K562 (cell line): ENCODE data around the gene CDC45. TPM values are rescaled to one million over a fixed set of nuclear protein-coding genes. Genes with fewer than 3 reads are reported as not detected.
A peak's percentile ranks its signal among the peaks of the same experiment; 100 is the strongest.

Source experiments
- ATAC-seq: fragments of 200-7000 bp; cut with Tn5 transposase; 3 replicates; pipeline ENCODE4 v1.9.1; 2020; ENCODE audit warnings: moderate library complexity
- BruUV-seq: library from RNA; stranded (reverse); fragments of 400-500 nt; replicated peaks from 2 replicates; lab custom pipeline; 2021; lab: Mats Ljungman, UMichigan
- CTCF ChIA-PET: fragments of 300-600 bp; formaldehyde crosslinking; extraction: SDS; loops from one replicate; lab custom pipeline; 2021; ENCODE audit warnings: low intra/inter-chr PET ratio; lab: Yijun Ruan, JAX
- POLR2A ChIA-PET: fragments of 300-600, 350-650 bp; sonication (Branson Sonifier 250); formaldehyde crosslinking; extraction: SDS; loops from one replicate; lab custom pipeline; 2021; ENCODE audit warnings: antibody characterized with exemption, inconsistent platforms; lab: Yijun Ruan, JAX
- DNase-seq, 4 experiments: peaks; one replicate each; pipeline versions ENCODE4 v3.0.0 to v3.0.0-alpha.2; 2011 to 2018; ENCODE audit warnings: low spot score in 3 of 4, mixed read lengths in 3 of 4; ENCODE audit errors: extremely low read depth in 1 of 4
- FAIRE-seq: peaks from 2 replicates; lab custom pipeline; 2011; peaks lifted over from hg19 to GRCh38; lab: Jason Lieb, UNC
- H2AFZ ChIP-seq: 2 replicates; pipeline ENCODE4 v1.6.0; 2011; ENCODE audit warnings: low read depth, low read length, control low read depth, inconsistent platforms
- H3K27ac ChIP-seq: fragments of 200-600 bp; 3 replicates; pipeline ENCODE4 v1.8.0; 2011; ENCODE audit warnings: low read depth, mild to moderate bottlenecking, control low read depth, inconsistent platforms, low read length, moderate library complexity, mixed read lengths; ENCODE audit errors: extremely low read depth
- H3K27me3 ChIP-seq, 2 experiments: fragments of 300-600 bp in 1 of 2; 2 replicates in 1 of 2; 3 replicates in 1 of 2; pipeline versions ENCODE4 v1.6.0 to v1.8.0; 2011; ENCODE audit warnings: inconsistent platforms in 2 of 2, low read length in 2 of 2, mild to moderate bottlenecking in 1 of 2, mixed read lengths in 1 of 2, moderate library complexity in 1 of 2; ENCODE audit not compliant: control insufficient read depth in 2 of 2, insufficient read depth in 2 of 2
- H3K36me3 ChIP-seq: fragments of 300-600 bp; 3 replicates; pipeline ENCODE4 v1.8.0; 2011; ENCODE audit warnings: mild to moderate bottlenecking, low read length, inconsistent platforms; ENCODE audit not compliant: control insufficient read depth, insufficient read depth
- H3K4me1 ChIP-seq, 2 experiments: fragments of 200-600 bp in 1 of 2; replicated peaks in 1 of 2; 2 replicates in 1 of 2; 3 replicates in 1 of 2; pipeline versions ENCODE4 v1.5.1 to v1.8.0; 2011; ENCODE audit warnings: inconsistent platforms in 2 of 2, low read length in 2 of 2, mild to moderate bottlenecking in 1 of 2, mixed read lengths in 1 of 2, moderate library complexity in 1 of 2; ENCODE audit not compliant: control insufficient read depth in 2 of 2, insufficient read depth in 2 of 2
- H3K4me2 ChIP-seq: 2 replicates; pipeline ENCODE4 v1.6.1; 2011; ENCODE audit warnings: low read length, control low read depth, inconsistent platforms, mixed read lengths; ENCODE audit not compliant: insufficient read depth
- H3K4me3 ChIP-seq: fragments of 200-600 bp; sonication (generic), shearing (Covaris generic); 2 replicates; pipeline ENCODE4 v1.5.1; 2016; ENCODE audit warnings: control low read depth, inconsistent platforms
- H3K79me2 ChIP-seq: fragments of 200-600 bp; 3 replicates; pipeline ENCODE4 v1.8.0; 2011; ENCODE audit warnings: low read length, inconsistent platforms; ENCODE audit not compliant: control insufficient read depth, insufficient read depth
- H3K9ac ChIP-seq, 2 experiments: 2 replicates each; pipeline versions ENCODE4 v1.6.0 to v1.6.1; 2011; ENCODE audit warnings: low read depth in 2 of 2, low read length in 2 of 2, control low read depth in 1 of 2, inconsistent platforms in 1 of 2, mild to moderate bottlenecking in 1 of 2, mixed read lengths in 1 of 2; ENCODE audit not compliant: insufficient read depth in 1 of 2
- H3K9me1 ChIP-seq: one replicate; pipeline ENCODE4 v1.6.0; 2011; ENCODE audit warnings: inconsistent platforms, mild to moderate bottlenecking, low read length, moderate library complexity; ENCODE audit not compliant: control insufficient read depth, insufficient read depth
- H3K9me3 ChIP-seq: replicated peaks from 2 replicates; pipeline ENCODE4 v1.5.1; 2011; ENCODE audit warnings: low read depth, low read length, inconsistent platforms; ENCODE audit not compliant: control insufficient read depth, insufficient read depth
- H4K20me1 ChIP-seq: replicated peaks from 2 replicates; pipeline ENCODE4 v1.6.1; 2011; ENCODE audit warnings: low read length, inconsistent platforms, mixed read lengths; ENCODE audit not compliant: control insufficient read depth, insufficient read depth
- BRD9 ChIP-seq: fragments of 450-650 bp; IDR thresholded peaks from 2 replicates; pipeline ENCODE4 v1.6.1; 2018; ENCODE audit warnings: low read depth; ENCODE audit not compliant: partially characterized antibody
- CTCFL ChIP-seq: IDR thresholded peaks from 2 replicates; pipeline ENCODE4 v1.6.1; 2011; ENCODE audit warnings: borderline replicate concordance, low read depth, mild to moderate bottlenecking, moderate library complexity, low read length; ENCODE audit not compliant: insufficient read depth, poor library complexity, severe bottlenecking
- DEAF1 ChIP-seq: fragments of 450-650 bp; formaldehyde crosslinking; IDR thresholded peaks from 2 replicates; pipeline ENCODE4 v1.4.0; 2020; ENCODE audit warnings: mild to moderate bottlenecking, moderate library complexity
- HDGF ChIP-seq: fragments of 450-650 bp; IDR thresholded peaks from 2 replicates; pipeline ENCODE4 v1.6.1; 2016
- KAT7 ChIP-seq: sonication (generic); formaldehyde crosslinking; IDR thresholded peaks from 2 replicates; pipeline ENCODE4 v1.8.0; 2022; ENCODE audit warnings: missing genetic modification reagents, mild to moderate bottlenecking, borderline replicate concordance
- NFXL1 ChIP-seq: fragments of 450-650 bp; formaldehyde crosslinking; IDR thresholded peaks from 2 replicates; pipeline ENCODE4 v1.4.0; 2021; ENCODE audit warnings: mild to moderate bottlenecking
- NR4A1 ChIP-seq, 2 experiments: fragments of 250-450 bp in 1 of 2; fragments of 450-650 bp in 1 of 2; sonication (Bioruptor Pico) in 1 of 2; IDR thresholded peaks; 2 replicates each; pipeline versions ENCODE4 v1.4.0 to v1.6.1; 2016 to 2020; ENCODE audit warnings: mild to moderate bottlenecking in 2 of 2, missing compliant biosample characterization in 1 of 2, missing genetic modification characterization in 1 of 2, moderate library complexity in 1 of 2
- SETDB1 ChIP-seq: IDR thresholded peaks from one replicate; pipeline ENCODE4 v1.6.1; 2012; ENCODE audit warnings: low read length, control low read depth, inconsistent platforms
- STAT5B ChIP-seq: fragments of 250-450 bp; sonication (Bioruptor Pico); IDR thresholded peaks from 2 replicates; pipeline ENCODE4 v1.8.0; 2021; ENCODE audit warnings: mild to moderate bottlenecking, inconsistent platforms
- TCF15 ChIP-seq: fragments of 250-450 bp; sonication (Bioruptor Pico); IDR thresholded peaks from 2 replicates; pipeline ENCODE4 v1.8.0; 2022; ENCODE audit warnings: moderate library complexity, mild to moderate bottlenecking, inconsistent platforms
- ZFP1 ChIP-seq: fragments of 450-650 bp; formaldehyde crosslinking; IDR thresholded peaks from 2 replicates; pipeline ENCODE4 v1.4.0; 2020; ENCODE audit warnings: mild to moderate bottlenecking, mixed read lengths
- ZFP30 ChIP-seq: fragments of 250-450 bp; sonication (Bioruptor Pico); IDR thresholded peaks from 2 replicates; pipeline ENCODE4 v1.8.0; 2022; ENCODE audit warnings: moderate library complexity, mild to moderate bottlenecking, inconsistent platforms, borderline replicate concordance
- ZKSCAN3 ChIP-seq: fragments of 250-450 bp; sonication (Bioruptor Pico); IDR thresholded peaks from 2 replicates; pipeline ENCODE4 v1.4.0; 2020
- ZNF280B ChIP-seq: fragments of 250-450 bp; sonication (Bioruptor Pico); IDR thresholded peaks from 2 replicates; pipeline ENCODE4 v1.5.1; 2021; ENCODE audit warnings: mild to moderate bottlenecking
- ZNF764 ChIP-seq: fragments of 250-450 bp; sonication (Bioruptor Pico); IDR thresholded peaks from 2 replicates; pipeline ENCODE4 v1.4.0; 2020; ENCODE audit warnings: low read depth, mild to moderate bottlenecking, moderate library complexity
- WGBS: fragments of 100-300 bp; shearing (Covaris generic); methylation state at CpG from one replicate; pipeline ENCODE4 v1.1.6; 2016; ENCODE audit warnings: low coverage, mixed read lengths; ENCODE audit not compliant: insufficient coverage; ENCODE audit errors: missing lambda C conversion rate; 5-methylcytosine and 5-hydroxymethylcytosine counted together
- in situ Hi-C: fragments of 300-500 bp; cut with MboI; formaldehyde crosslinking; loops from 4 replicates; pipeline ENCODE4 v1.15.0; 2018; ENCODE audit warnings: inconsistent platforms, mixed read lengths
- intact Hi-C: fragments of 100-400 bp; cut with micrococcal nuclease; formaldehyde crosslinking; loops from 2 replicates; pipeline ENCODE4 v1.14.2; 2022
- polyA plus RNA-seq, 8 experiments: library from polyadenylated mRNA; depleted of rRNA in 4 of 8; stranded (reverse) in 5 of 8; unstranded in 3 of 8; fragments of >200 nt; fragmentation: Nextera tagmentation in 2 of 8; fragmentation: Illumina TruSeq in 1 of 8; extraction: Ambion mirVana in 2 of 8; extraction: Trizol in 1 of 8; gene quantifications; 2 replicates each; pipeline versions ENCODE4 v1.2.1 to v1.2.3, GENCODE V29; 2011 to 2014; ENCODE audit warnings: inconsistent platforms in 1 of 8, missing spikeins in 1 of 8
- total RNA-seq, 7 experiments: library from RNA; depleted of rRNA in 6 of 7; stranded (reverse); fragments of >200 nt in 6 of 7; fragmentation: Illumina TruSeq in 2 of 7; extraction: Trizol in 2 of 7; gene quantifications; 2 replicates each; pipeline versions ENCODE4 v1.2.1 to v1.2.3, GENCODE V29; 2011 to 2021; ENCODE audit warnings: low replicate concordance in 1 of 7

The CDC45 gene
- total and polyA plus RNA-seq, 9 of the 15 experiments (the other 6 are each of a cell fraction or from before 2014, with no cell fraction given), result 251 to 580 (median 410) TPM

- H3K4me1 ChIP-seq, result peaks cover 18 to 31% of the 10 kb centered on the region in 2 experiments
- H4K20me1 ChIP-seq, result 0 out of 2 replicates have a peak, but pooled peaks cover 8% of the 10 kb centered on the region
- H2AFZ ChIP-seq, result no peak overlapping the region
- intact Hi-C loops, result no loop called here
- H3K9me1 ChIP-seq, result no peaks in the 10 kb centered on the region
- H3K27ac ChIP-seq, result no peak overlapping the region; the same call in 2 of the 3 replicates
- 87% methylated on average over 8 of the region's 8 CpGs for WGBS
- H3K27me3 ChIP-seq, result no peaks in the 10 kb centered on the region
- peaks cover 86% of the 10 kb centered on the region for H3K36me3 ChIP-seq
- FAIRE-seq (no peak), DNase-seq (no peak), ATAC-seq (no peak)
- no peak overlapping the region for H3K4me2 ChIP-seq
- in situ Hi-C loops, result no loop called here
- ChIA-PET CTCF (no interaction called here), POLR2A (interaction anchor here (0.7 to 11.7 kb wide), 13 partner anchors 8 to 576 kb away, joined by 3 to 284 read pairs (median 6); partner anchors contain the start of genes CDC45, HIRA and MRPL40)
- peaks cover 28% of the 10 kb centered on the region for H3K79me2 ChIP-seq
- H3K9ac ChIP-seq, result no peak overlapping the region
- no peaks in the 10 kb centered on the region for H3K9me3 ChIP-seq
- H3K4me3 ChIP-seq, result no peak overlapping the region
- no TSS peak for BruUV-seq
- TF ChIP-seq DEAF1 (no peak), ZKSCAN3 (peak; percentile 24; the same call in 1 of the 2 replicates), NFXL1 (CRISPR knock-in tag) (0 out of 2 replicates have a peak, but pooled peaks have one; percentile 45), NR4A1 (CRISPR knock-in tag; IDR thresholded peaks at IDR 0.05) (peak; percentile 39; the same call in 1 of the 2 replicates), NR4A1 (tag; IDR thresholded peaks at IDR 0.05) (no peak), ZNF764 (0 out of 2 replicates have a peak, but pooled peaks have one; percentile 39), STAT5B (CRISPR knock-in tag) (no peak), KAT7 (CRISPR knock-in tag) (no peak), ZFP30 (CRISPR knock-in tag) (peak; percentile 66; the same call in 1 of the 2 replicates), TCF15 (CRISPR knock-in tag) (peak; percentile 70; the same call in 1 of the 2 replicates), HDGF (no peak), CTCFL (no peak), BRD9 (no peak), ZNF280B (CRISPR knock-in tag) (0 out of 2 replicates have a peak, but pooled peaks have one; percentile 14), ZFP1 (0 out of 2 replicates have a peak, but pooled peaks have one; percentile 30), SETDB1 (peak; percentile 47)
Measured at GRCh38 chr22:19450363-19451175, 29.2 kb upstream of the CDC45 start.
